BJ (cell line): ENCODE results near the gene EHD1. TPM values are rescaled to one million over a fixed set of nuclear protein-coding genes. Genes with fewer than 3 reads are reported as not detected.

Experiments
- CTCF ChIA-PET: fragments of 350-600 bp; formaldehyde crosslinking; extraction: SDS; loops from one replicate; lab custom pipeline; 2021; ENCODE audit warnings: antibody characterized with exemption, inconsistent platforms; lab: Yijun Ruan, JAX
- POLR2A ChIA-PET: fragments of 300-600 bp; sonication (Branson Sonifier 250); formaldehyde crosslinking; extraction: SDS; loops from one replicate; lab custom pipeline; 2021; ENCODE audit warnings: antibody characterized with exemption; lab: Charles Lee
- DNase-seq: peaks from one replicate; pipeline ENCODE4 v3.0.0-alpha.2; 2011; ENCODE audit warnings: low read depth
- H3K27me3 ChIP-seq: 2 replicates; pipeline ENCODE4 v1.6.0; 2011; ENCODE audit warnings: low read length; ENCODE audit not compliant: control insufficient read depth, insufficient read depth
- H3K36me3 ChIP-seq: 2 replicates; pipeline ENCODE4 v1.5.1; 2011; ENCODE audit warnings: low read length; ENCODE audit not compliant: control insufficient read depth, insufficient read depth
- H3K4me3 ChIP-seq: 2 replicates; pipeline ENCODE4 v1.5.1; 2011; ENCODE audit warnings: low read depth, mild to moderate bottlenecking, control low read depth, low read length
- CTCF ChIP-seq: IDR thresholded peaks from 2 replicates; pipeline ENCODE4 v1.5.1; 2011; ENCODE audit warnings: low read depth, mild to moderate bottlenecking, control low read depth, inconsistent platforms, low read length, moderate library complexity; ENCODE audit not compliant: insufficient read depth
- polyA plus RNA-seq: library from polyadenylated mRNA; depleted of rRNA; stranded (reverse); fragments of >200 nt; gene quantifications from 2 replicates; pipeline ENCODE4 v1.2.3, GENCODE V29; 2011

Gene EHD1
- polyA plus RNA-seq, 1 experiment, result 191 TPM

GRCh38 chr11:64854534-64855502, 23.6 kb downstream of the EHD1 start:
- no peak for DNase-seq
- ChIA-PET POLR2A (interaction anchor here (0.7 to 1.0 kb wide), 2 partner anchors 10 to 405 kb away, joined by 3 read pairs; no protein-coding TSS in a partner anchor), CTCF (interaction anchor here (1.7 to 29.2 kb wide), 4 partner anchors 11 to 31 kb away, joined by 7 to 797 read pairs (median 14); partner anchors contain the start of genes CDC42BPG and EHD1)
- TF ChIP-seq CTCF, result no peak
- peaks cover 25% of the 10 kb centered on the region for H3K36me3 ChIP-seq
- H3K27me3 ChIP-seq, result no peaks in the 10 kb centered on the region
- H3K4me3 ChIP-seq, result no peak overlapping the region

- ChIA-PET POLR2A (no interaction called here), CTCF (interaction anchor here (1.7 to 29.2 kb wide), 4 partner anchors 10 to 32 kb away, joined by 7 to 797 read pairs (median 14); partner anchors contain the start of genes CDC42BPG and EHD1)
- no peak for DNase-seq
- H3K27me3 ChIP-seq, result no peaks in the 10 kb centered on the region
- H3K36me3 ChIP-seq, result peaks cover 22% of the 10 kb centered on the region
- no peak overlapping the region for H3K4me3 ChIP-seq
- no peak for TF ChIP-seq CTCF
Observed at GRCh38 chr11:64854157-64854533, 24.3 kb downstream of the EHD1 start.

GRCh38 chr11:64853709-64854108, 24.7 kb downstream of the EHD1 start:
- H3K4me3 ChIP-seq, result no peak overlapping the region
- H3K36me3 ChIP-seq, result peaks cover 19% of the 10 kb centered on the region
- DNase-seq, result no peak
- H3K27me3 ChIP-seq, result no peaks in the 10 kb centered on the region
- no peak for TF ChIP-seq CTCF
- POLR2A ChIA-PET, result no interaction called here
- CTCF ChIA-PET, result interaction anchor here (1.9 to 29.2 kb wide), 4 partner anchors 9 to 33 kb away, joined by 4 to 797 read pairs (median 13); partner anchors contain the start of genes CDC42BPG and EHD1

- DNase-seq, result no peak
- H3K27me3 ChIP-seq, result no peaks in the 10 kb centered on the region
- no peak for TF ChIP-seq CTCF
- CTCF ChIA-PET, result interaction anchor here (0.8 to 29.2 kb wide), 5 partner anchors 9 to 33 kb away, joined by 3 to 797 read pairs (median 5); partner anchors contain the start of genes CDC42BPG and EHD1
- no peak overlapping the region for H3K4me3 ChIP-seq
- POLR2A ChIA-PET, result no interaction called here
- H3K36me3 ChIP-seq, result peaks cover 14% of the 10 kb centered on the region
Observed at GRCh38 chr11:64852804-64853509, 25.5 kb downstream of the EHD1 start.
